Heart right ventricle (tissue), 16 donors: ENCODE results near the gene FAM89A. TPM values are rescaled to one million over a fixed set of nuclear protein-coding genes. Genes with fewer than 3 reads are reported as not detected.

Source experiments
- ATAC-seq, 8 donors: fragments of 200-7000 bp; cut with Tn5 transposase; one replicate each; pipeline ENCODE4 v1.9.1; 2020; ENCODE audit warnings: mild to moderate bottlenecking in 8 of 8, moderate library complexity in 8 of 8, moderate number of reproducible peaks in 1 of 8
- DNase-seq, 2 donors: peaks; one replicate each; pipeline ENCODE4 v3.0.0-alpha.2; 2020
- H3K27ac ChIP-seq, 10 donors: fragments of 200-600 bp; sonication (generic) in 2 of 10; one replicate each; pipeline versions ENCODE4 v1.5.0 to v1.8.0; 2020 to 2022; ENCODE audit warnings: mild to moderate bottlenecking in 3 of 10
- H3K27me3 ChIP-seq, 7 donors: fragments of 200-600 bp; one replicate each; pipeline ENCODE4 v1.8.0; 2021 to 2022; ENCODE audit warnings: mild to moderate bottlenecking in 2 of 7
- H3K36me3 ChIP-seq, 9 donors: fragments of 200-600 bp; sonication (generic) in 1 of 9; one replicate each; pipeline versions ENCODE4 v1.5.0 to v1.8.0; 2020 to 2022; ENCODE audit warnings: mild to moderate bottlenecking in 2 of 9
- H3K4me1 ChIP-seq, 9 donors: fragments of 200-600 bp; sonication (generic) in 1 of 9; one replicate each; pipeline versions ENCODE4 v1.5.0 to v1.8.0; 2020 to 2022; ENCODE audit warnings: mild to moderate bottlenecking in 4 of 9
- H3K4me3 ChIP-seq, 10 donors: fragments of 200-600 bp; sonication (generic) in 2 of 10; one replicate each; pipeline versions ENCODE4 v1.5.0 to v1.8.0; 2020 to 2022; ENCODE audit warnings: mild to moderate bottlenecking in 7 of 10, moderate library complexity in 2 of 10
- H3K9me3 ChIP-seq, 11 donors: fragments of 200-600 bp in 10 of 11; sonication (generic) in 2 of 11; one replicate each; pipeline versions ENCODE4 v1.5.0 to v1.8.0; 2013 to 2022; ENCODE audit warnings: mild to moderate bottlenecking in 2 of 11, control low read depth in 1 of 11, moderate library complexity in 1 of 11
- WGBS, 2 donors: extraction: QIAGEN DNeasy Blood & Tissue Kit; methylation state at CpG; one replicate each; pipeline ENCODE4 v1.1.7; 2013; ENCODE audit warnings: inconsistent platforms in 1 of 2; 5-methylcytosine and 5-hydroxymethylcytosine counted together
- intact Hi-C, 10 donors: fragments of 100-400 bp; cut with DNase I; formaldehyde crosslinking; loops; one replicate each; pipeline versions ENCODE4 v1.11.1 to v1.14.2; 2022
- polyA plus RNA-seq, 2 donors: library from polyadenylated mRNA; stranded (reverse); fragments of 200-250 nt; gene quantifications; one replicate each; pipeline ENCODE4 v1.2.3, GENCODE V29; 2013
- total RNA-seq, 10 donors: library from RNA; stranded (reverse); fragmentation: NEBNext Ultra II Directional in 3 of 10; extraction: Animal tissue kit (Norgen Biotek cat#: 25700) in 3 of 10; gene quantifications; one replicate each; pipeline versions ENCODE4 v1.2.1 to v1.2.4, GENCODE V29; 2021 to 2023
- TF ChIP-seq, protein P1 (sequence below), 9 donors: fragments of 200-600 bp; sonication (generic) in 2 of 9; IDR thresholded peaks; one replicate each; pipeline versions ENCODE4 v1.5.0 to v1.8.0; 2021 to 2022; ENCODE audit warnings: antibody characterized with exemption in 9 of 9, mild to moderate bottlenecking in 5 of 9, moderate library complexity in 1 of 9
- donor health status: Arrhythmogenic right ventricular cardiomyopathy.
- donor health status: ischemic (EF 13 %, LVEDD 7.1; RV severe dilation, severe dysfunction).
- donor health status: healthy with polysubstance abuse.
- donor health status: DM: no; HTN: yes; CAD: no.
- donor health status: DM: no; HTN: no; CAD: no.
- donor health status: ischemic (EF 25% LVEDD 6.9; RV normal size, moderate dysfunction).
- donor health status: ischemic (EF 25% LVEDD 5.7; RV mildly dilated, moderate dysfunction).
- donor health status: healthy.
- donor health status: DM: yes; HTN: yes; CAD: no.
- donor health status: Ischemic cardiomyopathy.
- donor health status: ischemic (EF 35%, LVEDD 5.7; RV mildly dilated, moderate dysfunction).
- donor health status: nonischemic (EF 11% LVEDD 7.7; RV severe dilation, severe dysfunction).
- donor health status: DM: yes; HTN: yes; CAD: no.
- donor health status: PGD.
- donor health status: ischemic (EF 29% LVEDD 5.4; RV normal size, mild dysfunction).
- donor health status: nonischemic (EF 23%, LVEDD 6.1; RV moderate dilation, normal function).

Gene FAM89A
- total and polyA plus RNA-seq, 12 donors: 4.1 to 14.3 (median 5.3) TPM

GRCh38 chr1:231016966-231017365, 23.1 kb downstream of the FAM89A start:
- intact Hi-C loops: loop anchor here in 2 of 10 donors (10.0 kb wide), 2 partner anchors 178 to 188 kb away; no protein-coding TSS in a partner anchor
- 85 to 91% methylated on average over 5 of the region's 5 CpGs for WGBS, 2 donors
- Histone ChIP-seq H3K9me3 (peaks cover 0 to under 1% (median 0%) of the 10 kb centered on the region in 11 donors), H3K36me3 (peaks cover 0 to 30% (median 4%) of the 10 kb centered on the region in 9 donors), H3K4me1 (peaks cover 2 to 24% (median 8%) of the 10 kb centered on the region in 9 donors), H3K27ac (no peak overlapping the region), H3K27me3 (no peaks in the 10 kb centered on the region), H3K4me3 (no peak overlapping the region)
- DNase-seq (no peak), ATAC-seq (no peak)
- TF ChIP-seq, protein P1, sequence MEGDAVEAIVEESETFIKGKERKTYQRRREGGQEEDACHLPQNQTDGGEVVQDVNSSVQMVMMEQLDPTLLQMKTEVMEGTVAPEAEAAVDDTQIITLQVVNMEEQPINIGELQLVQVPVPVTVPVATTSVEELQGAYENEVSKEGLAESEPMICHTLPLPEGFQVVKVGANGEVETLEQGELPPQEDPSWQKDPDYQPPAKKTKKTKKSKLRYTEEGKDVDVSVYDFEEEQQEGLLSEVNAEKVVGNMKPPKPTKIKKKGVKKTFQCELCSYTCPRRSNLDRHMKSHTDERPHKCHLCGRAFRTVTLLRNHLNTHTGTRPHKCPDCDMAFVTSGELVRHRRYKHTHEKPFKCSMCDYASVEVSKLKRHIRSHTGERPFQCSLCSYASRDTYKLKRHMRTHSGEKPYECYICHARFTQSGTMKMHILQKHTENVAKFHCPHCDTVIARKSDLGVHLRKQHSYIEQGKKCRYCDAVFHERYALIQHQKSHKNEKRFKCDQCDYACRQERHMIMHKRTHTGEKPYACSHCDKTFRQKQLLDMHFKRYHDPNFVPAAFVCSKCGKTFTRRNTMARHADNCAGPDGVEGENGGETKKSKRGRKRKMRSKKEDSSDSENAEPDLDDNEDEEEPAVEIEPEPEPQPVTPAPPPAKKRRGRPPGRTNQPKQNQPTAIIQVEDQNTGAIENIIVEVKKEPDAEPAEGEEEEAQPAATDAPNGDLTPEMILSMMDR (IDR thresholded peaks at IDR 0.05): no peak

GRCh38 chr1:231016234-231016633, 23.8 kb downstream of the FAM89A start:
- Histone ChIP-seq H3K27me3 (no peaks in the 10 kb centered on the region), H3K4me1 (peaks cover 0 to 17% (median 7%) of the 10 kb centered on the region in 9 donors), H3K9me3 (peaks cover 0 to 3% (median 0%) of the 10 kb centered on the region in 11 donors), H3K36me3 (peaks cover 0 to 30% (median 4%) of the 10 kb centered on the region in 9 donors), H3K4me3 (no peak overlapping the region), H3K27ac (no peak overlapping the region)
- WGBS, 2 donors: 94 to 95% methylated on average over 6 of the region's 6 CpGs
- intact Hi-C loops: loop anchor here in 2 of 10 donors (10.0 kb wide), 2 partner anchors 179 to 189 kb away; no protein-coding TSS in a partner anchor
- ATAC-seq (no peak), DNase-seq (no peak)
- TF ChIP-seq, protein P1 (IDR thresholded peaks at IDR 0.05): no peak

DNA sequence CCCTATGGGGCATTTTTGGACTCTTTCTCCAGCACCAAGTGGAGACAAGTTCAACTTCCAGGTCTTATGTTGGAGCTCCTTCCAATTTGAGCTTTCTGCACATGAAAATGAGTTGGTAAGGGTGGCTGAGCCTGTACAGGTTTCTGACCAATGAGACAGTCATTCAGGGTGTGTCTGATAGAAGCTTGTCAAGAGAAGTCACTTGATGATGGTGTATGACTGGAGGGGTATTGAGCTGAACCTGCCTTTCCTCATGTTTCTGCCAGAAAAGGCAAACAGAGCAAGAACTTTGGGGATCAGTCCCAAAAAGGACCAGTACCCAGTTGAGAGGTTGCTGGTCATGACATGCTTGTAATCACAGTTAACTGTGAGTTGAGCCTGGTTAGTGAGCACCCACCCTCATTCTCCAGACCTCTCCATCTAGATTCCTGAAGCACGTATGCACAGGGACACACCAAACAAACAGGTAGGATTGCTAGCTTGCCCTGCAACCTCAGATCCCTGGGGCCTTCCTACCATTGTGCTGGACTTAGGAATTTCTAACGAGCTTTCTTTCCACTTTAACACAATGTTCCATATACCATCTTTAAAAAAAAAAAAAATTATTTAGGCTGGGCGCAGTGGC, 26.6 kb downstream of the FAM89A start:
- no peak for DNase-seq
- WGBS, 2 donors: 81 to 84% methylated on average over 3 of the region's 3 CpGs
- ATAC-seq: no peak

GRCh38 chr1:231011963-231012362, 28.1 kb downstream of the FAM89A start:
- TF ChIP-seq, protein P1 (IDR thresholded peaks at IDR 0.05): no peak
- Histone ChIP-seq H3K27me3 (no peaks in the 10 kb centered on the region), H3K4me3 (no peak overlapping the region), H3K27ac (no peak overlapping the region), H3K4me1 (no peaks in the 10 kb centered on the region), H3K36me3 (peaks cover 0 to 6% (median 0%) of the 10 kb centered on the region in 9 donors), H3K9me3 (peaks cover 0 to 12% (median 7%) of the 10 kb centered on the region in 11 donors)
- ATAC-seq: no peak
- WGBS, 2 donors: 86 to 87% methylated on average over 5 of the region's 5 CpGs
- intact Hi-C loops: loop anchor here in 2 of 10 donors (10.0 kb wide), 2 partner anchors 183 to 193 kb away; no protein-coding TSS in a partner anchor
- no peak for DNase-seq

More for the DNA sequence above, 26.6 kb downstream of the FAM89A start:
- H3K27me3 ChIP-seq: no peaks in the 10 kb centered on the region
- H3K4me1 ChIP-seq: no peaks in the 10 kb centered on the region
- intact Hi-C loops: loop anchor here in 2 of 10 donors (10.0 kb wide), 2 partner anchors 181 to 191 kb away; no protein-coding TSS in a partner anchor
- no peak overlapping the region for H3K27ac ChIP-seq
- peaks cover 0 to 19% (median 0%) of the 10 kb centered on the region in 9 donors for H3K36me3 ChIP-seq
- H3K9me3 ChIP-seq: peaks cover 0 to 3% (median 0%) of the 10 kb centered on the region in 11 donors
- H3K4me3 ChIP-seq: no peak overlapping the region
- TF ChIP-seq, protein P1 (IDR thresholded peaks at IDR 0.05): no peak
